IMR-90 (cell line): ENCODE results near the gene MEGF6. TPM values are rescaled to one million over a fixed set of nuclear protein-coding genes. Genes with fewer than 3 reads are reported as not detected.

Experiments
- ATAC-seq: fragments of 200-7000 bp; cut with Tn5 transposase; 2 replicates; pipeline ENCODE4 v1.9.1; 2020; ENCODE audit warnings: low read depth, mild to moderate bottlenecking, moderate library complexity
- BruUV-seq: library from RNA; stranded (reverse); fragments of 400-500 nt; replicated peaks from 2 replicates; lab custom pipeline; 2021; lab: Mats Ljungman, UMichigan
- CTCF ChIA-PET: fragments of 300-600 bp; formaldehyde crosslinking; extraction: SDS; loops from one replicate; lab custom pipeline; 2021; ENCODE audit warnings: antibody characterized with exemption; lab: Yijun Ruan, JAX
- POLR2A ChIA-PET: fragments of 300-600 bp; sonication (Branson Sonifier 250); formaldehyde crosslinking; loops from one replicate; lab custom pipeline; 2022; ENCODE audit warnings: antibody characterized with exemption; ENCODE audit not compliant: unreplicated experiment; lab: Charles Lee
- DNase-seq: peaks from one replicate; pipeline ENCODE4 v3.0.0; 2013
- H2AFZ ChIP-seq: replicated peaks from 2 replicates; pipeline ENCODE3; 2013; ENCODE audit warnings: low read length, mild to moderate bottlenecking; ENCODE audit not compliant: poor library complexity
- H2AK5ac ChIP-seq: 2 replicates; pipeline ENCODE4 v1.6.1; 2013; ENCODE audit warnings: low read depth, low read length, inconsistent platforms
- H2AK9ac ChIP-seq: replicated peaks from 2 replicates; pipeline ENCODE3; 2013; ENCODE audit warnings: mild to moderate bottlenecking, low read depth, low read length, moderate library complexity; ENCODE audit not compliant: poor library complexity
- H2BK120ac ChIP-seq: 2 replicates; pipeline ENCODE4 v1.6.1; 2013; ENCODE audit warnings: low read depth, low read length, inconsistent platforms
- H2BK15ac ChIP-seq: 3 replicates; pipeline ENCODE4 v1.6.1; 2013; ENCODE audit warnings: low read depth, low read length, inconsistent platforms
- H2BK20ac ChIP-seq: 2 replicates; pipeline ENCODE4 v1.6.1; 2013; ENCODE audit warnings: low read depth, mild to moderate bottlenecking, inconsistent platforms, low read length, moderate library complexity
- H2BK5ac ChIP-seq: 2 replicates; pipeline ENCODE4 v1.6.1; 2013; ENCODE audit warnings: mild to moderate bottlenecking, low read depth, low read length, inconsistent platforms; ENCODE audit not compliant: poor library complexity, severe bottlenecking
- H3K14ac ChIP-seq: replicated peaks from 2 replicates; pipeline ENCODE4 v1.6.1; 2013; ENCODE audit warnings: low read depth, low read length, inconsistent platforms
- H3K18ac ChIP-seq: 2 replicates; pipeline ENCODE4 v1.6.1; 2013; ENCODE audit warnings: low read depth, low read length, control low read depth
- H3K23ac ChIP-seq: 2 replicates; pipeline ENCODE4 v1.6.1; 2013; ENCODE audit warnings: low read depth, low read length, inconsistent platforms
- H3K27ac ChIP-seq: 2 replicates; pipeline ENCODE4 v1.5.1; 2013; ENCODE audit warnings: mild to moderate bottlenecking, control low read depth, low read length; ENCODE audit not compliant: insufficient read depth
- H3K27me3 ChIP-seq: 2 replicates; pipeline ENCODE4 v1.6.1; 2013; ENCODE audit warnings: low read length; ENCODE audit not compliant: control insufficient read depth, insufficient read depth
- H3K36me3 ChIP-seq: 2 replicates; pipeline ENCODE4 v1.6.1; 2013; ENCODE audit warnings: low read length, mixed read lengths; ENCODE audit not compliant: control insufficient read depth, insufficient read depth
- H3K4ac ChIP-seq: 2 replicates; pipeline ENCODE4 v1.6.1; 2013; ENCODE audit warnings: low read depth, low read length, inconsistent platforms
- H3K4me1 ChIP-seq: 2 replicates; pipeline ENCODE4 v1.6.1; 2013; ENCODE audit warnings: low read length, mixed read lengths; ENCODE audit not compliant: control insufficient read depth, insufficient read depth
- H3K4me2 ChIP-seq: 2 replicates; pipeline ENCODE4 v1.6.1; 2013; ENCODE audit warnings: low read depth, mild to moderate bottlenecking, control low read depth, low read length, moderate library complexity
- H3K4me3 ChIP-seq: 2 replicates; pipeline ENCODE4 v1.5.1; 2013; ENCODE audit warnings: low read depth, mild to moderate bottlenecking, control low read depth, low read length, moderate library complexity; ENCODE audit not compliant: insufficient read depth
- H3K56ac ChIP-seq: 2 replicates; pipeline ENCODE4 v1.6.1; 2013; ENCODE audit warnings: low read length, inconsistent platforms; ENCODE audit not compliant: insufficient read depth; ENCODE audit errors: extremely low read depth
- H3K79me1 ChIP-seq, 2 experiments: 2 replicates each; pipeline ENCODE4 v1.6.1; 2013; ENCODE audit warnings: low read length in 2 of 2, inconsistent platforms in 1 of 2, low read depth in 1 of 2
- H3K9ac ChIP-seq: 2 replicates; pipeline ENCODE4 v1.6.1; 2013; ENCODE audit warnings: low read depth, low read length, control low read depth
- H3K9me1 ChIP-seq: 2 replicates; pipeline ENCODE4 v1.6.1; 2013; ENCODE audit warnings: low read length, inconsistent platforms; ENCODE audit not compliant: insufficient read depth
- H3K9me3 ChIP-seq: 2 replicates; pipeline ENCODE4 v1.6.1; 2013; ENCODE audit warnings: low read length; ENCODE audit not compliant: control insufficient read depth, insufficient read depth
- H4K20me1 ChIP-seq: 2 replicates; pipeline ENCODE4 v1.6.1; 2013; ENCODE audit warnings: low read length, inconsistent platforms; ENCODE audit not compliant: insufficient read depth
- H4K5ac ChIP-seq: 2 replicates; pipeline ENCODE4 v1.6.1; 2013; ENCODE audit warnings: mild to moderate bottlenecking, low read depth, low read length, control low read depth
- H4K8ac ChIP-seq, 2 experiments: 2 replicates each; pipeline ENCODE4 v1.6.1; 2013; ENCODE audit warnings: low read depth in 2 of 2, low read length in 2 of 2, control low read depth in 1 of 2, inconsistent platforms in 1 of 2
- H4K91ac ChIP-seq: 2 replicates; pipeline ENCODE4 v1.6.1; 2013; ENCODE audit warnings: low read depth, low read length, inconsistent platforms; ENCODE audit not compliant: insufficient read depth
- BHLHE40 ChIP-seq: fragments of 150-350 bp; IDR thresholded peaks from 2 replicates; pipeline ENCODE4 v1.6.1; 2016; ENCODE audit warnings: mild to moderate bottlenecking, low read depth, low read length
- CEBPB ChIP-seq: IDR thresholded peaks from 2 replicates; pipeline ENCODE4 v1.6.1; 2012; ENCODE audit warnings: low read depth, low read length, improper control_type of control experiment
- CHD1 ChIP-seq: IDR thresholded peaks from 2 replicates; pipeline ENCODE4 v1.6.1; 2012; ENCODE audit warnings: low read depth, low read length, improper control_type of control experiment
- CTCF ChIP-seq: conservative IDR thresholded peaks from 2 replicates; pipeline ENCODE4 v1.5.1; 2012; ENCODE audit warnings: mild to moderate bottlenecking, low read depth, low read length, improper control_type of control experiment
- FOS ChIP-seq: fragments of 150-350 bp; IDR thresholded peaks from 2 replicates; pipeline ENCODE4 v1.6.1; 2016; ENCODE audit warnings: low read depth, low read length
- MAFK ChIP-seq: IDR thresholded peaks from 2 replicates; pipeline ENCODE4 v1.6.1; 2012; ENCODE audit warnings: low read depth, low read length, improper control_type of control experiment
- MAZ ChIP-seq: IDR thresholded peaks from 2 replicates; pipeline ENCODE4 v1.6.1; 2012; ENCODE audit warnings: low read depth, mild to moderate bottlenecking, low read length, improper control_type of control experiment, moderate library complexity, borderline replicate concordance
- MXI1 ChIP-seq: IDR thresholded peaks from 2 replicates; pipeline ENCODE4 v1.6.1; 2012; ENCODE audit warnings: low read depth, mild to moderate bottlenecking, low read length, moderate library complexity, borderline replicate concordance
- NFE2L2 ChIP-seq: fragments of 150-350 bp; IDR thresholded peaks from 2 replicates; pipeline ENCODE4 v1.6.1; 2016; ENCODE audit warnings: low read depth, mild to moderate bottlenecking, low read length
- POLR2A ChIP-seq: IDR thresholded peaks from 2 replicates; pipeline ENCODE4 v1.6.1; 2012; ENCODE audit warnings: mild to moderate bottlenecking, low read depth, low read length
- RAD21 ChIP-seq: IDR thresholded peaks from 2 replicates; pipeline ENCODE4 v1.6.1; 2012; ENCODE audit warnings: low read length, improper control_type of control experiment
- RCOR1 ChIP-seq: IDR thresholded peaks from 2 replicates; pipeline ENCODE4 v1.6.1; 2012; ENCODE audit warnings: mild to moderate bottlenecking, low read length, improper control_type of control experiment; ENCODE audit not compliant: insufficient replicate concordance
- RFX5 ChIP-seq: IDR thresholded peaks from 2 replicates; pipeline ENCODE4 v1.8.0; 2012; ENCODE audit warnings: low read depth, mild to moderate bottlenecking, low read length, moderate library complexity
- SMC3 ChIP-seq: fragments of 150-350 bp; IDR thresholded peaks from 2 replicates; pipeline ENCODE4 v1.6.1; 2016; ENCODE audit warnings: low read depth, mild to moderate bottlenecking, antibody characterized with exemption, low read length, moderate library complexity
- WGBS, 2 experiments: methylation state at CpG; one replicate each; pipeline versions ENCODE4 v1.1.5 to v1.1.7; 2013; ENCODE audit warnings: missing lambda C conversion rate in 2 of 2; ENCODE audit not compliant: insufficient read length in 1 of 2; ENCODE audit errors: extremely low coverage in 2 of 2; 5-methylcytosine and 5-hydroxymethylcytosine counted together
- dilution Hi-C: fragments of 300-500 bp; cut with HindIII; formaldehyde crosslinking; loops from one replicate; pipeline ENCODE4 v1.14.3; 2018; ENCODE audit warnings: low sequenced_read_pairs; ENCODE audit not compliant: unreplicated experiment
- in situ Hi-C: fragments of 300-500 bp; cut with MboI; formaldehyde crosslinking; loops from 3 replicates; pipeline ENCODE4 v1.14.3; 2019; ENCODE audit warnings: low sequenced_read_pairs, inconsistent platforms, mixed read lengths
- intact Hi-C: fragments of 100-400 bp; cut with micrococcal nuclease; formaldehyde crosslinking; loops from 2 replicates; pipeline ENCODE4 v1.10.0; 2022
- polyA plus RNA-seq, 3 experiments: library from polyadenylated mRNA; depleted of rRNA; stranded (reverse); fragments of >200 nt; gene quantifications; 2 replicates each; pipeline ENCODE4 v1.2.3, GENCODE V29; 2012; ENCODE audit warnings: low replicate concordance in 1 of 3
- total RNA-seq: library from RNA; depleted of rRNA; stranded (reverse); fragments of >200 nt; gene quantifications from 2 replicates; pipeline ENCODE4 v1.2.3, GENCODE V29; 2012
- TF ChIP-seq, protein P1 (sequence below): fragments of 150-350 bp; IDR thresholded peaks from 2 replicates; pipeline ENCODE4 v1.6.1; 2017; ENCODE audit warnings: mild to moderate bottlenecking, antibody characterized with exemption, low read length, low read depth
- TF ChIP-seq, protein P2 (sequence below): fragments of 150-350 bp; IDR thresholded peaks from 2 replicates; pipeline ENCODE4 v1.6.1; 2016; ENCODE audit warnings: low read depth, mild to moderate bottlenecking, low read length, moderate library complexity, borderline replicate concordance

The MEGF6 gene
- total and polyA plus RNA-seq, 2 of the 4 experiments (the other 2 are of a cell fraction) = 0.72 to 4.1 TPM

GRCh38 chr1:3498246-3498930, 112.9 kb downstream of the MEGF6 start:
- DNase-seq (no peak), ATAC-seq (no peak)
- Histone ChIP-seq H3K9me3 (no peaks in the 10 kb centered on the region), H4K8ac (no peak overlapping the region), H2AK5ac (no peak overlapping the region), H3K14ac (no peak overlapping the region), H2BK20ac (no peak overlapping the region), H3K4me2 (no peak overlapping the region), H3K27me3 (no peaks in the 10 kb centered on the region), H3K4me3 (no peak overlapping the region), H2BK120ac (no peak overlapping the region), H3K27ac (no peak overlapping the region), H4K91ac (no peak overlapping the region), H2BK15ac (no peak overlapping the region), H2BK5ac (no peak overlapping the region), H3K4me1 (no peaks in the 10 kb centered on the region), H3K56ac (no peak overlapping the region), H3K18ac (no peak overlapping the region), H3K9me1 (no peaks in the 10 kb centered on the region), H3K23ac (no peak overlapping the region), H2AFZ (no peak overlapping the region), H3K79me1 (no peaks in the 10 kb centered on the region), H3K9ac (no peak overlapping the region), H3K4ac (no peak overlapping the region), H4K20me1 (no peaks in the 10 kb centered on the region), H4K5ac (no peak overlapping the region), H2AK9ac (no peak overlapping the region), H3K36me3 (no peaks in the 10 kb centered on the region)
- BruUV-seq = no TSS peak
- dilution Hi-C loops (no loop called here), intact Hi-C loops (loop anchor here (10.0 kb wide), 1 partner anchor 226 kb away; no protein-coding TSS in a partner anchor), in situ Hi-C loops (no loop called here)
- TF ChIP-seq NFE2L2 = no peak
- TF ChIP-seq CTCF = no peak
- TF ChIP-seq, protein P1, sequence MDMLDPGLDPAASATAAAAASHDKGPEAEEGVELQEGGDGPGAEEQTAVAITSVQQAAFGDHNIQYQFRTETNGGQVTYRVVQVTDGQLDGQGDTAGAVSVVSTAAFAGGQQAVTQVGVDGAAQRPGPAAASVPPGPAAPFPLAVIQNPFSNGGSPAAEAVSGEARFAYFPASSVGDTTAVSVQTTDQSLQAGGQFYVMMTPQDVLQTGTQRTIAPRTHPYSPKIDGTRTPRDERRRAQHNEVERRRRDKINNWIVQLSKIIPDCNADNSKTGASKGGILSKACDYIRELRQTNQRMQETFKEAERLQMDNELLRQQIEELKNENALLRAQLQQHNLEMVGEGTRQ = no peak
- TF ChIP-seq, protein P2, sequence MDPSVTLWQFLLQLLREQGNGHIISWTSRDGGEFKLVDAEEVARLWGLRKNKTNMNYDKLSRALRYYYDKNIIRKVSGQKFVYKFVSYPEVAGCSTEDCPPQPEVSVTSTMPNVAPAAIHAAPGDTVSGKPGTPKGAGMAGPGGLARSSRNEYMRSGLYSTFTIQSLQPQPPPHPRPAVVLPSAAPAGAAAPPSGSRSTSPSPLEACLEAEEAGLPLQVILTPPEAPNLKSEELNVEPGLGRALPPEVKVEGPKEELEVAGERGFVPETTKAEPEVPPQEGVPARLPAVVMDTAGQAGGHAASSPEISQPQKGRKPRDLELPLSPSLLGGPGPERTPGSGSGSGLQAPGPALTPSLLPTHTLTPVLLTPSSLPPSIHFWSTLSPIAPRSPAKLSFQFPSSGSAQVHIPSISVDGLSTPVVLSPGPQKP = no peak
- TF ChIP-seq MAFK = no peak
- no peak for TF ChIP-seq SMC3
- TF ChIP-seq POLR2A = no peak
- TF ChIP-seq MAZ = no peak
- no peak for TF ChIP-seq RFX5
- no peak for TF ChIP-seq RCOR1
- no peak for TF ChIP-seq MXI1
- no peak for TF ChIP-seq FOS
- no peak for TF ChIP-seq BHLHE40
- no peak for TF ChIP-seq CHD1
- TF ChIP-seq RAD21 = no peak
- TF ChIP-seq CEBPB = no peak
- WGBS, 2 experiments = 79% methylated on average over 16 of the region's 26 CpGs; no CpG with 5 or more reads in 1 of the 2 experiments
- ChIA-PET CTCF (no interaction called here), POLR2A (no interaction called here)
